Midbrain (tissue), 1 donor: ENCODE results near the gene RLBP1.
"Not testable (repeated sequence)": the region's sequence is repeated elsewhere in the genome, so short reads cannot be mapped to it uniquely, and the experiment has no call there.

Experiments
- DNase-seq: peaks from one replicate; lab custom pipeline; 2025; lab: John Stamatoyannopoulos, UW

Gene RLBP1

GRCh38 chr15:89221543-89221942 lies at the start of gene RLBP1:
Gene RLBP1 (minus strand): TSS chr15:89221579. CDS start chr15:89218975, 2,604 bp downstream.
- DNase-seq: peak; percentile 16

- not testable (repeated sequence) for DNase-seq
These were observed 28.8 kb upstream of the RLBP1 start for GRCh38 chr15:89250142-89250541.

- DNase-seq: no peak
These were observed 27.2 kb upstream of the RLBP1 start for GRCh38 chr15:89248584-89248983.

GRCh38 chr15:89247446-89247845 lies 26.1 kb upstream of the RLBP1 start:
- no peak for DNase-seq

- DNase-seq: no peak
These were observed 23.2 kb upstream of the RLBP1 start for GRCh38 chr15:89244574-89244903.

- DNase-seq: peak; percentile 95
These were observed 22.6 kb upstream of the RLBP1 start, which contains the start of gene FANCI for GRCh38 chr15:89243691-89244573. Gene FANCI (plus strand): TSS chr15:89243979. CDS start chr15:89247648, 3,669 bp downstream.

GRCh38 chr15:89243046-89243690 lies 21.8 kb upstream of the RLBP1 start:
- no peak for DNase-seq

GRCh38 chr15:89239883-89240810 lies 18.8 kb upstream of the RLBP1 start:
- not testable (repeated sequence) for DNase-seq

- DNase-seq: no peak
These were observed 10.5 kb upstream of the RLBP1 start for GRCh38 chr15:89231832-89232231.

GRCh38 chr15:89230277-89230676 lies 8.9 kb upstream of the RLBP1 start:
- no peak for DNase-seq

- no peak for DNase-seq
These were observed 6.0 kb upstream of the RLBP1 start for GRCh38 chr15:89227425-89227824.

GRCh38 chr15:89226359-89227221 lies 5.2 kb upstream of the RLBP1 start:
- DNase-seq: no peak

GRCh38 chr15:89225588-89225987 lies 4.2 kb upstream of the RLBP1 start:
- DNase-seq: no peak

GRCh38 chr15:89218531-89218930 lies 2.8 kb downstream of the RLBP1 start:
- no peak for DNase-seq

GRCh38 chr15:89217686-89218376 lies 3.5 kb downstream of the RLBP1 start:
- DNase-seq: no peak

- DNase-seq: no peak
These were observed 4.3 kb downstream of the RLBP1 start for GRCh38 chr15:89217031-89217430.

GRCh38 chr15:89215627-89216026 lies 5.8 kb downstream of the RLBP1 start:
- no peak for DNase-seq

GRCh38 chr15:89211678-89212170 lies 9.7 kb downstream of the RLBP1 start:
- no peak for DNase-seq

GRCh38 chr15:89209057-89209456 lies 12.3 kb downstream of the RLBP1 start:
- DNase-seq: no peak

GRCh38 chr15:89208256-89208655 lies 13.1 kb downstream of the RLBP1 start:
- no peak for DNase-seq
